HG02678 (cell line): Measurements from ENCODE around the gene PSENEN.

Source experiments
- ATAC-seq: cut with Tn5 transposase; IDR thresholded peaks from one replicate; pipeline ENCODE4 v1.9.1; 2021; ENCODE audit warnings: mild to moderate bottlenecking, moderate library complexity; ENCODE audit not compliant: unreplicated experiment

Gene PSENEN

GRCh38 chr19:35750167-35750566, 4.7 kb downstream of the PSENEN start:
- ATAC-seq = no peak

GRCh38 chr19:35751839-35752745, 6.6 kb downstream of the PSENEN start:
- no peak for ATAC-seq

GRCh38 chr19:35752746-35753350, 7.4 kb downstream of the PSENEN start:
- ATAC-seq = no peak

- ATAC-seq = no peak
Measured at GRCh38 chr19:35753634-35754369, 8.4 kb downstream of the PSENEN start.

GRCh38 chr19:35754370-35755130, 9.1 kb downstream of the PSENEN start:
- ATAC-seq = no peak

GRCh38 chr19:35755131-35755549, 9.7 kb downstream of the PSENEN start:
- no peak for ATAC-seq

GRCh38 chr19:35755550-35756376, 10.3 kb downstream of the PSENEN start:
- ATAC-seq = no peak

GRCh38 chr19:35756377-35757230, 11.2 kb downstream of the PSENEN start, which contains the start of gene HSPB6:
Gene HSPB6, minus strand, starts transcription at chr19:35757029. Its CDS starts 21 bp downstream, at chr19:35757008.
- ATAC-seq = no peak

GRCh38 chr19:35757231-35757748, 11.8 kb downstream of the PSENEN start:
- ATAC-seq = no peak

GRCh38 chr19:35757749-35758608, 12.5 kb downstream of the PSENEN start, which contains the start of gene PROSER3:
Gene PROSER3, plus strand, starts transcription at chr19:35758176. Its CDS starts 40 bp downstream, at chr19:35758216.
- peak; percentile 97 for ATAC-seq

GRCh38 chr19:35759697-35760096, 14.2 kb downstream of the PSENEN start:
- ATAC-seq = no peak

GRCh38 chr19:35760711-35761349, 15.4 kb downstream of the PSENEN start:
- no peak for ATAC-seq

- no peak for ATAC-seq
Measured at GRCh38 chr19:35764432-35765315, 19.2 kb downstream of the PSENEN start.

- ATAC-seq = no peak
Measured at GRCh38 chr19:35766571-35767104, 21.2 kb downstream of the PSENEN start.

GRCh38 chr19:35767288-35768081, 22.0 kb downstream of the PSENEN start:
- ATAC-seq = no peak
